H9 (cell line): ENCODE measurements around the gene TJAP1. TPM values are rescaled to one million over a fixed set of nuclear protein-coding genes. Genes with fewer than 3 reads are reported as not detected.

Source experiments
- DNase-seq: peaks from one replicate; pipeline ENCODE4 v3.0.0-alpha.2; 2017
- H2AFZ ChIP-seq: one replicate; pipeline ENCODE4 v1.6.1; 2013; ENCODE audit warnings: mild to moderate bottlenecking, low read length, control low read depth, moderate library complexity
- H2AK5ac ChIP-seq: 2 replicates; pipeline ENCODE4 v1.6.1; 2013; ENCODE audit warnings: low read length, control low read depth, mixed read lengths; ENCODE audit not compliant: insufficient read length
- H2BK120ac ChIP-seq: one replicate; pipeline ENCODE4 v1.6.1; 2013; ENCODE audit warnings: low read depth, mild to moderate bottlenecking, low read length, control low read depth, inconsistent platforms; ENCODE audit not compliant: poor library complexity, severe bottlenecking
- H2BK12ac ChIP-seq: 2 replicates; pipeline ENCODE4 v1.6.1; 2013; ENCODE audit warnings: low read length, control low read depth, mixed read lengths, low read depth; ENCODE audit not compliant: insufficient read length
- H2BK15ac ChIP-seq: 2 replicates; pipeline ENCODE4 v1.6.1; 2013; ENCODE audit warnings: low read depth, low read length, control low read depth
- H2BK20ac ChIP-seq: one replicate; pipeline ENCODE4 v1.6.1; 2013; ENCODE audit warnings: low read depth, mild to moderate bottlenecking, low read length, control low read depth, inconsistent platforms; ENCODE audit not compliant: poor library complexity, severe bottlenecking
- H2BK5ac ChIP-seq: 2 replicates; pipeline ENCODE4 v1.6.1; 2013; ENCODE audit warnings: low read length, control low read depth, mixed read lengths; ENCODE audit not compliant: insufficient read length
- H3K14ac ChIP-seq: 2 replicates; pipeline ENCODE4 v1.6.1; 2013; ENCODE audit warnings: low read length, control low read depth; ENCODE audit not compliant: insufficient read depth
- H3K18ac ChIP-seq: 2 replicates; pipeline ENCODE4 v1.6.1; 2013; ENCODE audit warnings: low read depth, mild to moderate bottlenecking, mixed read lengths, low read length, control low read depth; ENCODE audit not compliant: insufficient read length
- H3K23ac ChIP-seq: 2 replicates; pipeline ENCODE4 v1.6.1; 2013; ENCODE audit warnings: low read length, control low read depth, mixed read lengths, low read depth; ENCODE audit not compliant: insufficient read length
- H3K23me2 ChIP-seq: 2 replicates; pipeline ENCODE4 v1.6.1; 2013; ENCODE audit warnings: low read depth, mild to moderate bottlenecking, mixed read lengths, low read length, control low read depth; ENCODE audit not compliant: insufficient read length, poor library complexity, severe bottlenecking
- H3K27ac ChIP-seq: 2 replicates; pipeline ENCODE4 v1.5.1; 2013; ENCODE audit warnings: low read length, control low read depth, mixed read lengths, low read depth; ENCODE audit not compliant: insufficient read length
- H3K27me3 ChIP-seq: 2 replicates; pipeline ENCODE4 v1.6.1; 2013; ENCODE audit warnings: low read length, control low read depth, inconsistent platforms; ENCODE audit not compliant: insufficient read depth
- H3K4ac ChIP-seq: 2 replicates; pipeline ENCODE4 v1.6.1; 2013; ENCODE audit warnings: low read depth, mild to moderate bottlenecking, control low read depth, inconsistent platforms, low read length, moderate library complexity
- H3K4me1 ChIP-seq: 2 replicates; pipeline ENCODE4 v1.6.1; 2013; ENCODE audit warnings: low read length, control low read depth, inconsistent platforms; ENCODE audit not compliant: insufficient read depth
- H3K4me2 ChIP-seq: 2 replicates; pipeline ENCODE4 v1.6.1; 2013; ENCODE audit warnings: low read length, control low read depth, mixed read lengths; ENCODE audit not compliant: insufficient read length, insufficient read depth
- H3K56ac ChIP-seq: 2 replicates; pipeline ENCODE4 v1.6.1; 2013; ENCODE audit warnings: low read depth, mild to moderate bottlenecking, mixed read lengths, low read length, control low read depth; ENCODE audit not compliant: insufficient read length
- H3K79me1 ChIP-seq: 2 replicates; pipeline ENCODE4 v1.6.1; 2013; ENCODE audit warnings: low read depth, mild to moderate bottlenecking, moderate library complexity, low read length, control low read depth, inconsistent platforms; ENCODE audit not compliant: insufficient read depth, poor library complexity, severe bottlenecking
- H3K79me2 ChIP-seq: 2 replicates; pipeline ENCODE4 v1.6.1; 2013; ENCODE audit warnings: low read length, control low read depth, inconsistent platforms; ENCODE audit not compliant: insufficient read depth
- H3K9ac ChIP-seq: 2 replicates; pipeline ENCODE4 v1.6.1; 2013; ENCODE audit warnings: low read length, control low read depth, mixed read lengths; ENCODE audit not compliant: insufficient read length; ENCODE audit errors: extremely low read depth
- H3K9me3 ChIP-seq: one replicate; pipeline ENCODE4 v1.6.1; 2013; ENCODE audit warnings: low read depth, low read length, inconsistent platforms; ENCODE audit not compliant: control insufficient read depth
- H3T11ph ChIP-seq: one replicate; pipeline ENCODE4 v1.6.1; 2013; ENCODE audit warnings: mild to moderate bottlenecking, low read length, control low read depth, inconsistent platforms
- H4K20me1 ChIP-seq: one replicate; pipeline ENCODE4 v1.6.1; 2013; ENCODE audit not compliant: control insufficient read depth, insufficient read length, insufficient read depth
- H4K5ac ChIP-seq: 2 replicates; pipeline ENCODE4 v1.6.1; 2013; ENCODE audit warnings: low read depth, mild to moderate bottlenecking, mixed read lengths, low read length, control low read depth; ENCODE audit not compliant: insufficient read length
- H4K8ac ChIP-seq: replicated peaks from 2 replicates; pipeline ENCODE4 v1.6.1; 2013; ENCODE audit warnings: low read length, control low read depth, mixed read lengths, low read depth; ENCODE audit not compliant: insufficient read length
- H4K91ac ChIP-seq: 2 replicates; pipeline ENCODE4 v1.6.1; 2013; ENCODE audit warnings: low read depth, mild to moderate bottlenecking, moderate library complexity, mixed read lengths, low read length, control low read depth; ENCODE audit not compliant: insufficient read length
- H3K27ac Mint-ChIP-seq, 3 experiments: 2 replicates in 2 of 3; 3 replicates in 1 of 3; pipeline ENCODE4 v1.8.0; 2020 to 2021; ENCODE audit warnings: mixed read lengths in 3 of 3, mild to moderate bottlenecking in 1 of 3, moderate library complexity in 1 of 3
- H3K27me3 Mint-ChIP-seq: 2 replicates; pipeline ENCODE4 v1.8.0; 2021; ENCODE audit warnings: low read depth, mild to moderate bottlenecking, moderate library complexity, mixed read lengths
- H3K36me3 Mint-ChIP-seq, 3 experiments: 2 replicates in 2 of 3; 3 replicates in 1 of 3; pipeline ENCODE4 v1.8.0; 2020 to 2021; ENCODE audit warnings: low read depth in 3 of 3, mixed read lengths in 3 of 3; ENCODE audit not compliant: insufficient read depth in 1 of 3
- H3K4me1 Mint-ChIP-seq, 2 experiments: 2 replicates each; pipeline ENCODE4 v1.8.0; 2020; ENCODE audit warnings: mixed read lengths in 2 of 2
- H3K4me3 Mint-ChIP-seq, 2 experiments: 2 replicates in 1 of 2; 3 replicates in 1 of 2; pipeline ENCODE4 v1.8.0; 2020 to 2021; ENCODE audit warnings: mild to moderate bottlenecking in 2 of 2, mixed read lengths in 2 of 2, moderate library complexity in 1 of 2
- H3K9me3 Mint-ChIP-seq, 2 experiments: 2 replicates in 1 of 2; 3 replicates in 1 of 2; pipeline ENCODE4 v1.8.0; 2020; ENCODE audit warnings: mild to moderate bottlenecking in 2 of 2, mixed read lengths in 2 of 2, moderate library complexity in 1 of 2
- WGBS: extraction: QIAGEN DNeasy Blood & Tissue Kit; methylation state at CpG from one replicate; pipeline ENCODE4 v1.1.7; 2013; ENCODE audit warnings: missing lambda C conversion rate, low lambda C conversion rate, mixed read lengths; ENCODE audit not compliant: insufficient read length; ENCODE audit errors: extremely low coverage; 5-methylcytosine and 5-hydroxymethylcytosine counted together
- total RNA-seq: library from RNA; stranded (reverse); gene quantifications from 2 replicates; pipeline ENCODE4 v1.2.1, GENCODE V29; 2021
- TF ChIP-seq, protein P1 (sequence below): fragments of 200-600 bp; sonication (generic); conservative IDR thresholded peaks from 3 replicates; pipeline ENCODE4 v1.8.0; 2021; ENCODE audit warnings: antibody characterized with exemption, mild to moderate bottlenecking

Gene TJAP1
- total RNA-seq, 1 experiment from 2014 or later, result 45.1 TPM

- H3K27ac Mint-ChIP-seq, result no peak overlapping the region
- H3K23me2 ChIP-seq, result no peaks in the 10 kb centered on the region
- H3K9ac ChIP-seq, result no peak overlapping the region
- H3K36me3 Mint-ChIP-seq, result no peaks in the 10 kb centered on the region
- H2BK120ac ChIP-seq, result no peak overlapping the region
- H3K27ac ChIP-seq, result no peak overlapping the region
- H2BK12ac ChIP-seq, result no peak overlapping the region
- H3K9me3 ChIP-seq, result no peaks in the 10 kb centered on the region
- H3K4ac ChIP-seq, result no peak overlapping the region
- no peak overlapping the region for H4K8ac ChIP-seq
- H3K4me1 ChIP-seq, result peaks cover 3% of the 10 kb centered on the region; the same call in 1 of the 2 replicates
- DNase-seq, result no peak
- H3K14ac ChIP-seq, result no peak overlapping the region
- H3K4me1 Mint-ChIP-seq, result peaks cover 12 to 17% of the 10 kb centered on the region in 2 experiments
- H3K18ac ChIP-seq, result no peak overlapping the region
- no peak overlapping the region for H3K56ac ChIP-seq
- no peak overlapping the region for H4K5ac ChIP-seq
- H3K27me3 ChIP-seq, result no peaks in the 10 kb centered on the region
- no peak overlapping the region for H2BK5ac ChIP-seq
- H2BK15ac ChIP-seq, result no peak overlapping the region
- H3K79me2 ChIP-seq, result no peaks in the 10 kb centered on the region
- H2BK20ac ChIP-seq, result no peak overlapping the region
- H3K23ac ChIP-seq, result no peak overlapping the region
- no peak overlapping the region for H3K4me2 ChIP-seq
- TF ChIP-seq, protein P1, sequence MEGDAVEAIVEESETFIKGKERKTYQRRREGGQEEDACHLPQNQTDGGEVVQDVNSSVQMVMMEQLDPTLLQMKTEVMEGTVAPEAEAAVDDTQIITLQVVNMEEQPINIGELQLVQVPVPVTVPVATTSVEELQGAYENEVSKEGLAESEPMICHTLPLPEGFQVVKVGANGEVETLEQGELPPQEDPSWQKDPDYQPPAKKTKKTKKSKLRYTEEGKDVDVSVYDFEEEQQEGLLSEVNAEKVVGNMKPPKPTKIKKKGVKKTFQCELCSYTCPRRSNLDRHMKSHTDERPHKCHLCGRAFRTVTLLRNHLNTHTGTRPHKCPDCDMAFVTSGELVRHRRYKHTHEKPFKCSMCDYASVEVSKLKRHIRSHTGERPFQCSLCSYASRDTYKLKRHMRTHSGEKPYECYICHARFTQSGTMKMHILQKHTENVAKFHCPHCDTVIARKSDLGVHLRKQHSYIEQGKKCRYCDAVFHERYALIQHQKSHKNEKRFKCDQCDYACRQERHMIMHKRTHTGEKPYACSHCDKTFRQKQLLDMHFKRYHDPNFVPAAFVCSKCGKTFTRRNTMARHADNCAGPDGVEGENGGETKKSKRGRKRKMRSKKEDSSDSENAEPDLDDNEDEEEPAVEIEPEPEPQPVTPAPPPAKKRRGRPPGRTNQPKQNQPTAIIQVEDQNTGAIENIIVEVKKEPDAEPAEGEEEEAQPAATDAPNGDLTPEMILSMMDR, result no peak
- H3K79me1 ChIP-seq, result no peaks in the 10 kb centered on the region
- H3K4me3 Mint-ChIP-seq, result no peak overlapping the region
- H2AFZ ChIP-seq, result no peak overlapping the region
- WGBS, result no CpG with 5 or more reads among the region's 4 CpGs
- no peaks in the 10 kb centered on the region for H3K9me3 Mint-ChIP-seq
- H4K20me1 ChIP-seq, result no peaks in the 10 kb centered on the region
- H4K91ac ChIP-seq, result no peak overlapping the region
- no peak overlapping the region for H2AK5ac ChIP-seq
- no peak overlapping the region for H3T11ph ChIP-seq
- H3K27me3 Mint-ChIP-seq, result peaks cover 6% of the 10 kb centered on the region
Observed at GRCh38 chr6:43468240-43468639, 9.1 kb upstream of the TJAP1 start.
